Mesendoderm (in vitro differentiated cells): ENCODE measurements around the gene SBNO2.
A peak's percentile ranks its signal among the peaks of the same experiment; 100 is the strongest.

Experiments
- DNase-seq: peaks from one replicate; pipeline ENCODE4 v3.0.0; 2013
- H2AK5ac ChIP-seq: 2 replicates; pipeline ENCODE4 v1.6.1; 2013; ENCODE audit warnings: low read length, inconsistent platforms
- H2BK120ac ChIP-seq: 2 replicates; pipeline ENCODE4 v1.6.1; 2013; ENCODE audit warnings: low read depth, mild to moderate bottlenecking, low read length, moderate library complexity, mixed read lengths
- H2BK15ac ChIP-seq: replicated peaks from 2 replicates; pipeline ENCODE4 v1.6.1; 2013; ENCODE audit warnings: low read depth, mild to moderate bottlenecking, moderate library complexity
- H2BK5ac ChIP-seq: 2 replicates; pipeline ENCODE4 v1.6.1; 2013; ENCODE audit warnings: low read length, inconsistent platforms
- H3K18ac ChIP-seq: 2 replicates; pipeline ENCODE4 v1.6.1; 2013; ENCODE audit warnings: mild to moderate bottlenecking, low read length, mixed read lengths
- H3K23ac ChIP-seq: one replicate; pipeline ENCODE4 v1.6.1; 2013; ENCODE audit warnings: low read length
- H3K27ac ChIP-seq: 2 replicates; pipeline ENCODE4 v1.5.1; 2013; ENCODE audit warnings: low read depth, mild to moderate bottlenecking, inconsistent platforms, low read length, moderate library complexity
- H3K27me3 ChIP-seq: 2 replicates; pipeline ENCODE4 v1.6.1; 2013; ENCODE audit warnings: low read length, control low read depth, mild to moderate bottlenecking, inconsistent platforms; ENCODE audit not compliant: insufficient read depth, poor library complexity
- H3K36me3 ChIP-seq: 2 replicates; pipeline ENCODE4 v1.6.1; 2013; ENCODE audit warnings: low read length, inconsistent platforms; ENCODE audit not compliant: control insufficient read depth, insufficient read depth
- H3K4ac ChIP-seq: one replicate; pipeline ENCODE4 v1.6.1; 2013; ENCODE audit warnings: low read depth, mild to moderate bottlenecking, low read length, moderate library complexity
- H3K4me1 ChIP-seq: 2 replicates; pipeline ENCODE4 v1.6.1; 2013; ENCODE audit warnings: low read depth, low read length, inconsistent platforms; ENCODE audit not compliant: control insufficient read depth
- H3K4me2 ChIP-seq: 2 replicates; pipeline ENCODE4 v1.6.1; 2013; ENCODE audit warnings: low read length
- H3K4me3 ChIP-seq: 2 replicates; pipeline ENCODE4 v1.5.1; 2013; ENCODE audit warnings: mild to moderate bottlenecking, low read length
- H3K56ac ChIP-seq: one replicate; pipeline ENCODE4 v1.6.1; 2013; ENCODE audit warnings: low read length
- H3K79me1 ChIP-seq: 2 replicates; pipeline ENCODE4 v1.6.1; 2013; ENCODE audit warnings: low read length, inconsistent platforms
- H3K79me2 ChIP-seq: 2 replicates; pipeline ENCODE4 v1.6.1; 2013; ENCODE audit warnings: mild to moderate bottlenecking, low read length; ENCODE audit not compliant: control insufficient read depth, insufficient read depth
- H3K9ac ChIP-seq: 2 replicates; pipeline ENCODE4 v1.6.1; 2013; ENCODE audit warnings: low read length, inconsistent platforms
- H4K5ac ChIP-seq: one replicate; pipeline ENCODE4 v1.6.1; 2013; ENCODE audit warnings: low read length
- H4K8ac ChIP-seq: one replicate; pipeline ENCODE4 v1.6.1; 2013; ENCODE audit warnings: low read depth, mild to moderate bottlenecking, control low read depth, low read length, moderate library complexity
- WGBS: extraction: QIAGEN DNeasy Blood & Tissue Kit; methylation state at CpG from one replicate; pipeline ENCODE4 v1.1.7; 2013; ENCODE audit warnings: low lambda C conversion rate, missing lambda C conversion rate; ENCODE audit not compliant: insufficient coverage; ENCODE audit errors: extremely low coverage; 5-methylcytosine and 5-hydroxymethylcytosine counted together

Gene SBNO2

GRCh38 chr19:1098177-1099051, 75.7 kb downstream of the SBNO2 start:
- Histone ChIP-seq H3K4me2 (no peak overlapping the region), H3K18ac (no peak overlapping the region), H4K5ac (no peak overlapping the region), H2BK15ac (no peak overlapping the region), H2BK120ac (no peak overlapping the region), H3K4me3 (no peak overlapping the region), H3K27ac (no peak overlapping the region), H3K36me3 (no peaks in the 10 kb centered on the region), H3K79me1 (peaks cover 7% of the 10 kb centered on the region), H3K79me2 (peaks cover 17% of the 10 kb centered on the region), H3K4me1 (peaks cover 3% of the 10 kb centered on the region), H3K23ac (no peak overlapping the region), H3K4ac (no peak overlapping the region), H3K27me3 (no peaks in the 10 kb centered on the region), H4K8ac (no peak overlapping the region), H2BK5ac (no peak overlapping the region), H3K56ac (no peak overlapping the region), H2AK5ac (no peak overlapping the region), H3K9ac (no peak overlapping the region)
- no CpG with 5 or more reads among the region's 15 CpGs for WGBS
- no peak for DNase-seq

- no peaks in the 10 kb centered on the region for H3K36me3 ChIP-seq
- no peak overlapping the region for H3K56ac ChIP-seq
- no peak overlapping the region for H2BK5ac ChIP-seq
- H3K4me2 ChIP-seq = no peak overlapping the region
- H3K4ac ChIP-seq = no peak overlapping the region
- no peak overlapping the region for H2AK5ac ChIP-seq
- no peak overlapping the region for H3K23ac ChIP-seq
- no peak overlapping the region for H3K27ac ChIP-seq
- peaks cover 20% of the 10 kb centered on the region for H3K79me2 ChIP-seq
- H2BK15ac ChIP-seq = no peak overlapping the region
- no peak overlapping the region for H4K5ac ChIP-seq
- peaks cover 3% of the 10 kb centered on the region for H3K4me1 ChIP-seq
- no CpG with 5 or more reads among the region's 7 CpGs for WGBS
- H3K9ac ChIP-seq = no peak overlapping the region
- H4K8ac ChIP-seq = no peak overlapping the region
- H3K4me3 ChIP-seq = no peak overlapping the region
- H3K79me1 ChIP-seq = peaks cover 7% of the 10 kb centered on the region
- no peaks in the 10 kb centered on the region for H3K27me3 ChIP-seq
- H2BK120ac ChIP-seq = no peak overlapping the region
- no peak for DNase-seq
- no peak overlapping the region for H3K18ac ChIP-seq
These were observed 76.3 kb downstream of the SBNO2 start for GRCh38 chr19:1097810-1098176.

- peak within 1 kb of the TSS; percentile 88 for H2AK5ac ChIP-seq
- H2BK5ac ChIP-seq = no peak within 1 kb of the TSS
- H3K36me3 ChIP-seq = no peaks in the 10 kb centered on the region
- peak within 1 kb of the TSS; percentile 39 for H4K5ac ChIP-seq
- H3K79me2 ChIP-seq = peaks cover 20% of the 10 kb centered on the region
- H3K4me2 ChIP-seq = peak within 1 kb of the TSS; percentile 43
- H3K23ac ChIP-seq = no peak within 1 kb of the TSS
- H3K18ac ChIP-seq = peak within 1 kb of the TSS; percentile 41
- peak; percentile 98 for DNase-seq
- H3K4me3 ChIP-seq = peak within 1 kb of the TSS; percentile 65
- no peak within 1 kb of the TSS for H2BK15ac ChIP-seq
- no peak within 1 kb of the TSS for H2BK120ac ChIP-seq
- no peaks in the 10 kb centered on the region for H3K27me3 ChIP-seq
- peak within 1 kb of the TSS; percentile 64 for H3K4ac ChIP-seq
- no peaks in the 10 kb centered on the region for H3K4me1 ChIP-seq
- peak within 1 kb of the TSS; percentile 79 for H3K9ac ChIP-seq
- peaks cover 7% of the 10 kb centered on the region for H3K79me1 ChIP-seq
- peak within 1 kb of the TSS; percentile 68 for H4K8ac ChIP-seq
- no peak within 1 kb of the TSS for H3K27ac ChIP-seq
- peak within 1 kb of the TSS; percentile 86 for H3K56ac ChIP-seq
- no CpG with 5 or more reads among the region's 81 CpGs for WGBS
These were observed 78.9 kb downstream of the SBNO2 start, which contains the start of gene POLR2E for GRCh38 chr19:1094978-1095701. Gene POLR2E (minus strand): TSS chr19:1095375. CDS start chr19:1095315, 60 bp downstream.

GRCh38 chr19:1094655-1094977, 79.5 kb downstream of the SBNO2 start:
- no peak overlapping the region for H4K5ac ChIP-seq
- H3K79me2 ChIP-seq = peaks cover 20% of the 10 kb centered on the region
- H3K27ac ChIP-seq = no peak overlapping the region

GRCh38 chr19:1093811-1094553, 80.1 kb downstream of the SBNO2 start:
- H3K4me3 ChIP-seq = peak overlapping the region; percentile 65
- no peak overlapping the region for H3K23ac ChIP-seq
- no peak overlapping the region for H3K27ac ChIP-seq
- H2AK5ac ChIP-seq = no peak overlapping the region
- no peak overlapping the region for H3K18ac ChIP-seq
- H3K4me2 ChIP-seq = peak overlapping the region; percentile 43
- H4K8ac ChIP-seq = no peak overlapping the region
- H3K79me2 ChIP-seq = peaks cover 20% of the 10 kb centered on the region
- no peak overlapping the region for H2BK120ac ChIP-seq
- no peak overlapping the region for H2BK15ac ChIP-seq
- no peaks in the 10 kb centered on the region for H3K4me1 ChIP-seq
- no peak overlapping the region for H2BK5ac ChIP-seq
- peak overlapping the region; percentile 86 for H3K56ac ChIP-seq
- WGBS = no CpG with 5 or more reads among the region's 32 CpGs
- DNase-seq = no peak
- no peak overlapping the region for H3K4ac ChIP-seq
- H3K9ac ChIP-seq = peak overlapping the region; percentile 79
- H4K5ac ChIP-seq = no peak overlapping the region
- H3K27me3 ChIP-seq = no peaks in the 10 kb centered on the region
- no peaks in the 10 kb centered on the region for H3K36me3 ChIP-seq
- peaks cover 7% of the 10 kb centered on the region for H3K79me1 ChIP-seq

More at GRCh38 chr19:1094655-1094977, 79.5 kb downstream of the SBNO2 start:
- Histone ChIP-seq H3K23ac (no peak overlapping the region), H3K27me3 (no peaks in the 10 kb centered on the region), H3K56ac (peak overlapping the region; percentile 86), H4K8ac (no peak overlapping the region), H2BK120ac (no peak overlapping the region), H3K4me1 (no peaks in the 10 kb centered on the region), H3K4me3 (peak overlapping the region; percentile 65), H3K79me1 (peaks cover 7% of the 10 kb centered on the region), H2BK5ac (no peak overlapping the region), H3K36me3 (no peaks in the 10 kb centered on the region), H2BK15ac (no peak overlapping the region), H3K9ac (peak overlapping the region; percentile 79), H3K18ac (no peak overlapping the region), H3K4ac (peak overlapping the region; percentile 59), H3K4me2 (peak overlapping the region; percentile 43), H2AK5ac (no peak overlapping the region)
- DNase-seq = no peak
- WGBS = no CpG with 5 or more reads among the region's 19 CpGs
